Progenitor cell of endocrine pancreas (in vitro differentiated cells): ENCODE data around the gene HECW1. TPM values are rescaled to one million over a fixed set of nuclear protein-coding genes. Genes with fewer than 3 reads are reported as not detected.

ENCODE experiments used
- DNase-seq: peaks from one replicate; pipeline ENCODE4 v3.0.0; 2021; ENCODE audit warnings: low spot score; ENCODE audit not compliant: unreplicated experiment
- H3K27ac Mint-ChIP-seq: 2 replicates; pipeline ENCODE4 v1.8.0; 2021; ENCODE audit warnings: mild to moderate bottlenecking, moderate library complexity, mixed read lengths
- H3K27me3 Mint-ChIP-seq: 2 replicates; pipeline ENCODE4 v1.8.0; 2021; ENCODE audit warnings: mixed read lengths
- H3K36me3 Mint-ChIP-seq: 2 replicates; pipeline ENCODE4 v1.8.0; 2022; ENCODE audit warnings: mixed read lengths; ENCODE audit not compliant: insufficient read depth
- H3K4me1 Mint-ChIP-seq: 2 replicates; pipeline ENCODE4 v1.8.0; 2021; ENCODE audit warnings: low read depth, mixed read lengths
- H3K4me3 Mint-ChIP-seq: 2 replicates; pipeline ENCODE4 v1.8.0; 2021; ENCODE audit warnings: low read depth, mild to moderate bottlenecking, moderate library complexity, mixed read lengths
- H3K9me3 Mint-ChIP-seq: 2 replicates; pipeline ENCODE4 v1.8.0; 2021; ENCODE audit warnings: low read depth, mixed read lengths
- CTCF ChIP-seq: fragments of 200-600 bp; sonication (generic); IDR thresholded peaks from one replicate; pipeline ENCODE4 v1.5.0; 2021; ENCODE audit warnings: antibody characterized with exemption, mild to moderate bottlenecking; ENCODE audit not compliant: unreplicated experiment
- total RNA-seq: library from RNA; stranded (reverse); gene quantifications from 2 replicates; pipeline ENCODE4 v1.2.1, GENCODE V29; 2021

The HECW1 gene
- total RNA-seq, 1 donor from 2014 or later: 0.50 TPM

GRCh38 chr7:43155636-43156035, 43.2 kb downstream of the HECW1 start:
- no peaks in the 10 kb centered on the region for H3K9me3 Mint-ChIP-seq
- H3K4me1 Mint-ChIP-seq: peaks cover 6% of the 10 kb centered on the region
- no peak for TF ChIP-seq CTCF
- H3K27me3 Mint-ChIP-seq: no peaks in the 10 kb centered on the region
- DNase-seq: no peak
- H3K4me3 Mint-ChIP-seq: no peak overlapping the region
- no peaks in the 10 kb centered on the region for H3K36me3 Mint-ChIP-seq
- peak overlapping the region; percentile 47 for H3K27ac Mint-ChIP-seq

GRCh38 chr7:43163885-43164284, 51.4 kb downstream of the HECW1 start:
- Mint-ChIP-seq H3K27ac (no peak overlapping the region), H3K27me3 (peaks cover 2% of the 10 kb centered on the region), H3K4me3 (no peak overlapping the region), H3K4me1 (no peaks in the 10 kb centered on the region), H3K36me3 (no peaks in the 10 kb centered on the region), H3K9me3 (no peaks in the 10 kb centered on the region)
- no peak for TF ChIP-seq CTCF
- DNase-seq: no peak

GRCh38 chr7:43164757-43165156, 52.3 kb downstream of the HECW1 start:
- Mint-ChIP-seq H3K27ac (no peak overlapping the region), H3K4me1 (no peaks in the 10 kb centered on the region), H3K36me3 (no peaks in the 10 kb centered on the region), H3K27me3 (peaks cover 2% of the 10 kb centered on the region), H3K9me3 (no peaks in the 10 kb centered on the region), H3K4me3 (no peak overlapping the region)
- TF ChIP-seq CTCF: no peak
- no peak for DNase-seq

GRCh38 chr7:43166686-43167085, 54.2 kb downstream of the HECW1 start:
- no peaks in the 10 kb centered on the region for H3K36me3 Mint-ChIP-seq
- H3K27me3 Mint-ChIP-seq: peaks cover 8% of the 10 kb centered on the region

GRCh38 chr7:43169076-43169475, 56.6 kb downstream of the HECW1 start:
- H3K27ac Mint-ChIP-seq: no peak overlapping the region
- DNase-seq: no peak
- no peak for TF ChIP-seq CTCF
- H3K9me3 Mint-ChIP-seq: no peaks in the 10 kb centered on the region
- no peaks in the 10 kb centered on the region for H3K36me3 Mint-ChIP-seq
- peaks cover 2% of the 10 kb centered on the region for H3K4me1 Mint-ChIP-seq
- H3K27me3 Mint-ChIP-seq: peaks cover 8% of the 10 kb centered on the region
- H3K4me3 Mint-ChIP-seq: no peak overlapping the region

More at GRCh38 chr7:43166686-43167085, 54.2 kb downstream of the HECW1 start:
- DNase-seq: no peak
- Mint-ChIP-seq H3K4me1 (peaks cover 2% of the 10 kb centered on the region), H3K9me3 (no peaks in the 10 kb centered on the region), H3K27ac (no peak overlapping the region), H3K4me3 (no peak overlapping the region)
- TF ChIP-seq CTCF: no peak
